Activated naive CD8-positive, alpha-beta T cell treated with anti-CD3 and anti-CD28 coated beads for 36 hours (primary cell): Measurements from ENCODE around the gene ODF4. TPM values are rescaled to one million over a fixed set of nuclear protein-coding genes. Genes with fewer than 3 reads are reported as not detected.
"Not testable (repeated sequence)": the region's sequence is repeated elsewhere in the genome, so short reads cannot be mapped to it uniquely, and the experiment has no call there.

Experiments
- DNase-seq: peaks from one replicate; pipeline ENCODE4 v3.0.0; 2021
- H3K27ac Mint-ChIP-seq: one replicate; pipeline ENCODE4 v1.8.0; 2022; ENCODE audit warnings: mild to moderate bottlenecking, moderate library complexity, mixed read lengths
- H3K27me3 Mint-ChIP-seq: one replicate; pipeline ENCODE4 v1.8.0; 2022; ENCODE audit warnings: mild to moderate bottlenecking, mixed read lengths
- H3K36me3 Mint-ChIP-seq: one replicate; pipeline ENCODE4 v1.8.0; 2021; ENCODE audit warnings: mild to moderate bottlenecking, mixed read lengths
- H3K4me1 Mint-ChIP-seq: one replicate; pipeline ENCODE4 v1.8.0; 2021; ENCODE audit warnings: mixed read lengths
- H3K4me3 Mint-ChIP-seq: one replicate; pipeline ENCODE4 v1.8.0; 2022; ENCODE audit warnings: mild to moderate bottlenecking, moderate library complexity, mixed read lengths
- H3K9me3 Mint-ChIP-seq: one replicate; pipeline ENCODE4 v1.8.0; 2022; ENCODE audit warnings: mixed read lengths
- total RNA-seq, 2 experiments: library from RNA; stranded (reverse); gene quantifications; one replicate each; pipeline ENCODE4 v1.2.3, GENCODE V29; 2021

ODF4 gene
- total RNA-seq, 2 experiments from 2014 or later: not detected

DNA sequence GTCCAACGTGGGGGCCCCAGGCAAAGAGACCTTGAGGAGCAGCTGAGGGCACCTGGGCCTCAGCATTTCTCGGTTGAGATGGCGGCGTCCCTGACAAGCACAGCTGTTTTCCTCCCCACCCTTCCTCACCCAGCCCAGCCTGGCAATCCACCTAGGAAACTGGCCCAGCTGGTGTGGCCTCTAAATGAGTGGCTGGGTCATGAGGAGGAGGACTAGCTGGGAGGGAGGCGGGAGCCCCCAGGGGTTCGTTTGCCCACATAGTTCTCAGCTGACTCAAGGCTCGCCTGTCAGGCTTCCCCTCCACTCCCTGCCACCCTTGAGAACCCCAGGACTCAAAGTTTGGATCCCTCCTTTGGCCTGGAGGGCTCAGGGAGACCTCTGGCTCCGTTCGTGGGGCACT, 52.1 kb downstream of the ODF4 start:
- no peaks in the 10 kb centered on the region for H3K9me3 Mint-ChIP-seq
- no peaks in the 10 kb centered on the region for H3K27me3 Mint-ChIP-seq
- H3K36me3 Mint-ChIP-seq: no peaks in the 10 kb centered on the region
- no peak overlapping the region for H3K27ac Mint-ChIP-seq
- H3K4me1 Mint-ChIP-seq: peaks cover 12% of the 10 kb centered on the region
- H3K4me3 Mint-ChIP-seq: no peak overlapping the region
- DNase-seq: no peak

GRCh38 chr17:8392274-8392673, 52.6 kb downstream of the ODF4 start:
- Mint-ChIP-seq H3K4me3 (no peak overlapping the region), H3K4me1 (peaks cover 9% of the 10 kb centered on the region), H3K36me3 (no peaks in the 10 kb centered on the region), H3K27ac (no peak overlapping the region), H3K27me3 (no peaks in the 10 kb centered on the region), H3K9me3 (no peaks in the 10 kb centered on the region)
- DNase-seq: no peak

DNA sequence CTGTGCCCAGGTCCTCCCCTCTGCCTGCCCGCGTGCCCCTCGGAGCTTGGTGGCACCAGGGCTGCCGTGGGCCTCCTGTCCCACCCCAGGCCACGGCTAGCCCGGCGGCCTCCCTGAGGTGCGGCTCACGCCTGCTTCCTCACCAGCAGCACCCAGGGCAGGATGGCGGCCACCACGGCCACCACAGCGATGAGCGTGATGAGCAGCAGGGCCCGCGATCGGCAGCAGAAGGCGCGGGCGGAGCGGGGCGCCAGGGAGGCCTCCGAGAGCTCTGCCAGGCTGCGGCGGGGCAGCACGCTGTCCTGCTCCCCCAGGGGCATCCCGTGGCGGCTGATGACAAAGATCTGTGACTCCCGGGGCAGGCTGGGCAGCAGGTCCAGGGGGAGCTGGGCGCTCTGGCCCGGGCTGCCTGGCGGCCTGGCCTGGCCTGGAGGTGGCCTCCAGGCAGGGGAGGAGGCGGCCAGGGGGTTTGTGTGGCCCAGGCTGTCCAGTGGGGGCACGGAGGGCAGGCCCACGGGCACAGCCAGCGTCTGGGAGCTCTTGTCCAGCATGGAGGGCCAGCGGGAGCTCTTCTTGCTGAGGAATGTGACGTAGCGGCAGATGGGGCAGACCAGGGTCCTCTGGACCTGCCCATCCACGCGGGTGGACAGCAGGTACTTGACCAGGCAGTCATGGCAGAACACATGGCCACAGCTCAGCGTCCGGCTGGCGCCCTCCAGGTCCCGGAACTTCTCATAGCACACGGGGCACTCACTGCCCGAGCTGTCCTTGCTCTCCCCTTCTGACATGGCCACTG, 53.2 kb downstream of the ODF4 start:
- no peak for DNase-seq
- no peaks in the 10 kb centered on the region for H3K9me3 Mint-ChIP-seq
- no peaks in the 10 kb centered on the region for H3K36me3 Mint-ChIP-seq
- peak overlapping the region; percentile 86 for H3K27ac Mint-ChIP-seq
- peaks cover 4% of the 10 kb centered on the region for H3K27me3 Mint-ChIP-seq
- peaks cover 9% of the 10 kb centered on the region for H3K4me1 Mint-ChIP-seq
- H3K4me3 Mint-ChIP-seq: no peak overlapping the region

DNA sequence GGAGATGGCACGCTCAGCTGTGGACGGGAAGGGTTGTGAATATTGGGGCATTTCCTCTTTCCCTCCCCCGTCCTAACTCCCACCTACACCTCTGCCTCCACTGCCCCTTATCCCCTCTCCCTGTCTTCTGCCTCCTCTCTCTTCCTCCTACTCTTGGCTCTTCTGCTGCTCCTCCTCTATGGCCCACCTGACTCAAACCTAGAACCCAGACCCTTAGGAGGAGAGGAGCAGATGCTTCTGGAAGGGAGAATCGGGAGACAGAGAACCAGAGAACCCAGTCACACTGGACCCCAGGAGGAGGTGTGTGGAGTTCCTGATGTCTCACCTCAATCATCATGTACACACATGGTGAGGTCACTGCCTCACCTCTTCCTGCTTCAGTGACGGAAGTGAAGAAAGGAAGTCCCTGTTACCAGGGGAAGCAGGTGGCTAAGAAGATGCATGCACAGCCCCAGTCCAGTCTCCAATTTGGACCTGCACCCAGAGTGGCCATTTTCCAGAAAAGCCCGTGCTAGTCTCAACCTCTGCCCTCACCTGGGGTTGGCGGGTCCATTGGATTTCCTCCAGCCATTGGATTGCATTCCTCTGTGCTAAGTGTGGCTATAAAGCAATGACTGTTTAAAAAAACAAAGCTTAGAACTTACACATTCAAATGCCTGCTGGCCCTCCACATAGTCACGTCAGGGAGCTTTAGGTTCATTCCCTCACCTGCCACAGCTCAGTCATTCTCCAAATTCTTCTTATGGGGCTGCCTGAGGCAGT, 54.0 kb downstream of the ODF4 start:
- H3K9me3 Mint-ChIP-seq: no peaks in the 10 kb centered on the region
- peaks cover 9% of the 10 kb centered on the region for H3K4me1 Mint-ChIP-seq
- no peak overlapping the region for H3K4me3 Mint-ChIP-seq
- H3K27me3 Mint-ChIP-seq: peaks cover 12% of the 10 kb centered on the region
- DNase-seq: peak; percentile 28
- no peaks in the 10 kb centered on the region for H3K36me3 Mint-ChIP-seq
- peak overlapping the region; percentile 86 for H3K27ac Mint-ChIP-seq

GRCh38 chr17:8394497-8394896, 54.9 kb downstream of the ODF4 start:
- H3K4me1 Mint-ChIP-seq, H3K4me3 Mint-ChIP-seq, H3K9me3 Mint-ChIP-seq, H3K27ac Mint-ChIP-seq, H3K36me3 Mint-ChIP-seq, DNase-seq: not testable (repeated sequence)
- peaks cover 12% of the 10 kb centered on the region for H3K27me3 Mint-ChIP-seq

Other genes with a start within 250 kb of the ODF4 start
- under 1 TPM in 1 of 2 experiments, not detected in 1; 0.10 TPM for gene ALOXE3, start 221.3 kb upstream of the ODF4 start, total RNA-seq
- gene HES7, start 215.7 kb upstream of the ODF4 start, total RNA-seq: 1 to 10 TPM; 1.9 to 2.0 TPM
- 10 to 100 TPM; 55.7 to 56.1 TPM for gene PER1, start 187.4 kb upstream of the ODF4 start, total RNA-seq
- 10 to 100 TPM; 27.7 to 28.4 TPM for gene VAMP2, start 176.9 kb upstream of the ODF4 start, total RNA-seq
- 10 to 100 TPM; 26.0 to 26.3 TPM for gene TMEM107, start 163.5 kb upstream of the ODF4 start, total RNA-seq
- gene BORCS6, start 149.7 kb upstream of the ODF4 start, total RNA-seq: 1 to 10 TPM; 5.1 to 5.2 TPM
- gene AURKB, start 129.3 kb upstream of the ODF4 start, total RNA-seq: 100 to 1,000 TPM; 177 to 181 TPM
- gene CTC1, start 91.8 kb upstream of the ODF4 start, total RNA-seq: 10 to 100 TPM; 45.4 to 45.7 TPM
- 100 to 1,000 TPM; 187 to 192 TPM for gene PFAS, start 90.6 kb upstream of the ODF4 start, total RNA-seq
- 10 to 100 TPM; 55.1 to 55.3 TPM for gene RANGRF, start 51.2 kb upstream of the ODF4 start, total RNA-seq
- 1 to 10 TPM; 1.4 to 2.1 TPM for gene SLC25A35, start 44.4 kb upstream of the ODF4 start, total RNA-seq
- gene ARHGEF15, start 29.6 kb upstream of the ODF4 start, total RNA-seq: not detected
- 1,000 to 10,000 TPM; 2,835 to 2,863 TPM for gene RPL26, start 43.4 kb downstream of the ODF4 start, total RNA-seq
- under 1 TPM; 0.14 to 0.22 TPM for gene RNF222, start 58.0 kb downstream of the ODF4 start, total RNA-seq
- 10 to 100 TPM; 37.5 to 47.8 TPM for gene NDEL1, start 96.0 kb downstream of the ODF4 start, total RNA-seq